Epithelial cell of proximal tubule (primary cell): ENCODE data around the gene NLRP14. TPM values are rescaled to one million over a fixed set of nuclear protein-coding genes. Genes with fewer than 3 reads are reported as not detected.

Source experiments
- DNase-seq: peaks from one replicate; pipeline ENCODE4 v3.0.0-alpha.2; 2011; ENCODE audit warnings: low read depth
- H3K4me3 ChIP-seq: 2 replicates; pipeline ENCODE4 v1.5.1; 2011; ENCODE audit warnings: low read depth, mild to moderate bottlenecking, low read length
- CTCF ChIP-seq: conservative IDR thresholded peaks from 2 replicates; pipeline ENCODE4 v1.5.1; 2012; ENCODE audit warnings: low read depth, mild to moderate bottlenecking, low read length
- total RNA-seq: library from RNA; depleted of rRNA; stranded (reverse); fragments of >200 nt; gene quantifications from 2 replicates; pipeline ENCODE4 v1.2.3, GENCODE V29; 2015

The NLRP14 gene
- total RNA-seq, 1 donor from 2014 or later = 0.23 TPM

- H3K4me3 ChIP-seq = no peak overlapping the region
- TF ChIP-seq CTCF = no peak
- DNase-seq = peak; percentile 25
Measured at GRCh38 chr11:6992457-6993417, 27.5 kb upstream of the NLRP14 start.

GRCh38 chr11:6995703-6996102, 24.6 kb upstream of the NLRP14 start:
- no peak overlapping the region for H3K4me3 ChIP-seq
- no peak for DNase-seq
- no peak for TF ChIP-seq CTCF

GRCh38 chr11:7004482-7004881, 15.8 kb upstream of the NLRP14 start:
- H3K4me3 ChIP-seq = no peak overlapping the region
- TF ChIP-seq CTCF = no peak
- no peak for DNase-seq

- no peak overlapping the region for H3K4me3 ChIP-seq
- no peak for TF ChIP-seq CTCF
- DNase-seq = no peak
Measured at GRCh38 chr11:7014118-7014517, 6.2 kb upstream of the NLRP14 start.

- TF ChIP-seq CTCF = no peak
- DNase-seq = no peak
- H3K4me3 ChIP-seq = no peak overlapping the region
Measured at GRCh38 chr11:7016011-7016410, 4.3 kb upstream of the NLRP14 start.

GRCh38 chr11:7019500-7020182, 638 bp upstream of the NLRP14 start:
- no peak for DNase-seq
- no peak for TF ChIP-seq CTCF
- peak overlapping the region; percentile 96 for H3K4me3 ChIP-seq
